ENCODE measurements around the gene PSTPIP1. TPM values are rescaled to one million over a fixed set of nuclear protein-coding genes. Genes with fewer than 3 reads are reported as not detected.

Gene PSTPIP1
- total RNA-seq, 6 experiments from 2014 or later = 1.2 to 4.9 (median 2.2) TPM

DNA sequence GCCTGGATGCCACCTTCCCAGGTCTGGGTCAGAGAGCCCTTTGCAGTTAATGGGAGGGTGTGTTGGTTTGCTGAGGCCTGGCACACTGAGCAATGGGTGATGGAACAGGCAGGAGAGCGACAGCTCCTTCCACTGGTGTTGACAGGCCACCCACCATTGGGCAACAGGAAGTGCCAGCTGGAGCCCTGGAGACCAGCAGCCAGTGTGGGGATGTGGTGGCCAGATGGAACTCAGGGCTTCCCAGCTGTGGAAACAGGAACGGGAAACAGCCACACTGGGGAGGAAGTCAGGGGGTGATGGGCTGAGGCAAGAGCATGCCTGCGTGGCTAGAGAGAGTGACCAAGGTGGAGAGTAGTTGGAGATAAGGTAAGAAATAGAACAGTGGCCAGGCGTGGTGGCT, 9.3 kb downstream of the PSTPIP1 start:
- peak in 1 of 3 donors; percentile 73 for DNase-seq
- no peak overlapping the region for H3K27ac ChIP-seq
- H3K27me3 ChIP-seq = no peaks in the 10 kb centered on the region
- peak; percentile 45 to 64 (median 49) for ATAC-seq
- intact Hi-C loops (cut with DNase I) = no loop called here
- TF ChIP-seq, protein P1, sequence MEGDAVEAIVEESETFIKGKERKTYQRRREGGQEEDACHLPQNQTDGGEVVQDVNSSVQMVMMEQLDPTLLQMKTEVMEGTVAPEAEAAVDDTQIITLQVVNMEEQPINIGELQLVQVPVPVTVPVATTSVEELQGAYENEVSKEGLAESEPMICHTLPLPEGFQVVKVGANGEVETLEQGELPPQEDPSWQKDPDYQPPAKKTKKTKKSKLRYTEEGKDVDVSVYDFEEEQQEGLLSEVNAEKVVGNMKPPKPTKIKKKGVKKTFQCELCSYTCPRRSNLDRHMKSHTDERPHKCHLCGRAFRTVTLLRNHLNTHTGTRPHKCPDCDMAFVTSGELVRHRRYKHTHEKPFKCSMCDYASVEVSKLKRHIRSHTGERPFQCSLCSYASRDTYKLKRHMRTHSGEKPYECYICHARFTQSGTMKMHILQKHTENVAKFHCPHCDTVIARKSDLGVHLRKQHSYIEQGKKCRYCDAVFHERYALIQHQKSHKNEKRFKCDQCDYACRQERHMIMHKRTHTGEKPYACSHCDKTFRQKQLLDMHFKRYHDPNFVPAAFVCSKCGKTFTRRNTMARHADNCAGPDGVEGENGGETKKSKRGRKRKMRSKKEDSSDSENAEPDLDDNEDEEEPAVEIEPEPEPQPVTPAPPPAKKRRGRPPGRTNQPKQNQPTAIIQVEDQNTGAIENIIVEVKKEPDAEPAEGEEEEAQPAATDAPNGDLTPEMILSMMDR (IDR thresholded peaks at IDR 0.05) = no peak
- no peak for TF ChIP-seq POLR2A (IDR thresholded peaks at IDR 0.05)
- WGBS (ENCODE audit: insufficient coverage, low coverage, low lambda C conversion rate, missing lambda C conversion rate) = 28% methylated on average over 3 of the region's 4 CpGs
- no peaks in the 10 kb centered on the region for H3K9me3 ChIP-seq
- H3K4me3 ChIP-seq = no peak overlapping the region
- H3K36me3 ChIP-seq = no peaks in the 10 kb centered on the region
- no peaks in the 10 kb centered on the region for H3K4me1 ChIP-seq

GRCh38 chr15:77009176-77009575, 14.2 kb downstream of the PSTPIP1 start:
- TF ChIP-seq POLR2A (IDR thresholded peaks at IDR 0.05) = no peak
- TF ChIP-seq, protein P1 (IDR thresholded peaks at IDR 0.05) = no peak
- DNase-seq (no peak), ATAC-seq (no peak)
- Histone ChIP-seq H3K4me1 (no peaks in the 10 kb centered on the region), H3K4me3 (no peak overlapping the region), H3K27me3 (no peaks in the 10 kb centered on the region), H3K9me3 (no peaks in the 10 kb centered on the region), H3K36me3 (no peaks in the 10 kb centered on the region), H3K27ac (no peak overlapping the region)
- 100% methylated on average over 1 of the region's 6 CpGs for WGBS (ENCODE audit: insufficient coverage, low coverage, low lambda C conversion rate, missing lambda C conversion rate)
- intact Hi-C loops (cut with DNase I) = no loop called here

GRCh38 chr15:77009646-77010311, 14.9 kb downstream of the PSTPIP1 start:
- no peak overlapping the region for H3K4me3 ChIP-seq
- no peak overlapping the region for H3K27ac ChIP-seq
- DNase-seq = peak in 1 of 3 donors; percentile 10
- no peaks in the 10 kb centered on the region for H3K4me1 ChIP-seq
- TF ChIP-seq, protein P1 (IDR thresholded peaks at IDR 0.05) = no peak
- TF ChIP-seq POLR2A (IDR thresholded peaks at IDR 0.05) = no peak
- no peaks in the 10 kb centered on the region for H3K27me3 ChIP-seq
- 80% methylated on average over 4 of the region's 14 CpGs for WGBS (ENCODE audit: insufficient coverage, low coverage, low lambda C conversion rate, missing lambda C conversion rate)
- H3K36me3 ChIP-seq = no peaks in the 10 kb centered on the region
- no peak for ATAC-seq
- intact Hi-C loops (cut with DNase I) = no loop called here
- H3K9me3 ChIP-seq = no peaks in the 10 kb centered on the region

GRCh38 chr15:77010312-77010686, 15.4 kb downstream of the PSTPIP1 start:
- TF ChIP-seq POLR2A (IDR thresholded peaks at IDR 0.05) = no peak
- TF ChIP-seq, protein P1 (IDR thresholded peaks at IDR 0.05) = no peak
- ATAC-seq (peak in 1 of 4 donors; percentile 37), DNase-seq (no peak)
- no peaks in the 10 kb centered on the region for H3K27me3 ChIP-seq
- intact Hi-C loops (cut with DNase I) = no loop called here
- H3K36me3 ChIP-seq = no peaks in the 10 kb centered on the region
- no peaks in the 10 kb centered on the region for H3K9me3 ChIP-seq
- H3K27ac ChIP-seq = no peak overlapping the region
- no peak overlapping the region for H3K4me3 ChIP-seq
- WGBS (ENCODE audit: insufficient coverage, low coverage, low lambda C conversion rate, missing lambda C conversion rate) = 69% methylated on average over 3 of the region's 4 CpGs
- no peaks in the 10 kb centered on the region for H3K4me1 ChIP-seq

All from right lobe of liver (tissue), 6 donors.